K562 (cell line): ENCODE data around the gene EIF5A2. TPM values are rescaled to one million over a fixed set of nuclear protein-coding genes. Genes with fewer than 3 reads are reported as not detected.
"Not testable (repeated sequence)": the region's sequence is repeated elsewhere in the genome, so short reads cannot be mapped to it uniquely, and the experiment has no call there.

Experiments
- ATAC-seq: fragments of 200-7000 bp; cut with Tn5 transposase; 3 replicates; pipeline ENCODE4 v1.9.1; 2020; ENCODE audit warnings: moderate library complexity
- BruUV-seq: library from RNA; stranded (reverse); fragments of 400-500 nt; replicated peaks from 2 replicates; lab custom pipeline; 2021; lab: Mats Ljungman, UMichigan
- CTCF ChIA-PET: fragments of 300-600 bp; formaldehyde crosslinking; extraction: SDS; loops from one replicate; lab custom pipeline; 2021; ENCODE audit warnings: low intra/inter-chr PET ratio; lab: Yijun Ruan, JAX
- POLR2A ChIA-PET: fragments of 300-600, 350-650 bp; sonication (Branson Sonifier 250); formaldehyde crosslinking; extraction: SDS; loops from one replicate; lab custom pipeline; 2021; ENCODE audit warnings: antibody characterized with exemption, inconsistent platforms; lab: Yijun Ruan, JAX
- DNase-seq, 4 experiments: peaks; one replicate each; pipeline versions ENCODE4 v3.0.0 to v3.0.0-alpha.2; 2011 to 2018; ENCODE audit warnings: low spot score in 3 of 4, mixed read lengths in 3 of 4; ENCODE audit errors: extremely low read depth in 1 of 4
- FAIRE-seq: peaks from 2 replicates; lab custom pipeline; 2011; peaks lifted over from hg19 to GRCh38; lab: Jason Lieb, UNC
- H2AFZ ChIP-seq: 2 replicates; pipeline ENCODE4 v1.6.0; 2011; ENCODE audit warnings: low read depth, low read length, control low read depth, inconsistent platforms
- H3K27ac ChIP-seq: fragments of 200-600 bp; 3 replicates; pipeline ENCODE4 v1.8.0; 2011; ENCODE audit warnings: low read depth, mild to moderate bottlenecking, control low read depth, inconsistent platforms, low read length, moderate library complexity, mixed read lengths; ENCODE audit errors: extremely low read depth
- H3K27me3 ChIP-seq, 2 experiments: fragments of 300-600 bp in 1 of 2; 2 replicates in 1 of 2; 3 replicates in 1 of 2; pipeline versions ENCODE4 v1.6.0 to v1.8.0; 2011; ENCODE audit warnings: inconsistent platforms in 2 of 2, low read length in 2 of 2, mild to moderate bottlenecking in 1 of 2, mixed read lengths in 1 of 2, moderate library complexity in 1 of 2; ENCODE audit not compliant: control insufficient read depth in 2 of 2, insufficient read depth in 2 of 2
- H3K36me3 ChIP-seq: fragments of 300-600 bp; 3 replicates; pipeline ENCODE4 v1.8.0; 2011; ENCODE audit warnings: mild to moderate bottlenecking, low read length, inconsistent platforms; ENCODE audit not compliant: control insufficient read depth, insufficient read depth
- H3K4me1 ChIP-seq, 2 experiments: fragments of 200-600 bp in 1 of 2; replicated peaks in 1 of 2; 2 replicates in 1 of 2; 3 replicates in 1 of 2; pipeline versions ENCODE4 v1.5.1 to v1.8.0; 2011; ENCODE audit warnings: inconsistent platforms in 2 of 2, low read length in 2 of 2, mild to moderate bottlenecking in 1 of 2, mixed read lengths in 1 of 2, moderate library complexity in 1 of 2; ENCODE audit not compliant: control insufficient read depth in 2 of 2, insufficient read depth in 2 of 2
- H3K4me2 ChIP-seq: 2 replicates; pipeline ENCODE4 v1.6.1; 2011; ENCODE audit warnings: low read length, control low read depth, inconsistent platforms, mixed read lengths; ENCODE audit not compliant: insufficient read depth
- H3K4me3 ChIP-seq: fragments of 200-600 bp; sonication (generic), shearing (Covaris generic); 2 replicates; pipeline ENCODE4 v1.5.1; 2016; ENCODE audit warnings: control low read depth, inconsistent platforms
- H3K79me2 ChIP-seq: fragments of 200-600 bp; 3 replicates; pipeline ENCODE4 v1.8.0; 2011; ENCODE audit warnings: low read length, inconsistent platforms; ENCODE audit not compliant: control insufficient read depth, insufficient read depth
- H3K9ac ChIP-seq, 2 experiments: 2 replicates each; pipeline versions ENCODE4 v1.6.0 to v1.6.1; 2011; ENCODE audit warnings: low read depth in 2 of 2, low read length in 2 of 2, control low read depth in 1 of 2, inconsistent platforms in 1 of 2, mild to moderate bottlenecking in 1 of 2, mixed read lengths in 1 of 2; ENCODE audit not compliant: insufficient read depth in 1 of 2
- H3K9me1 ChIP-seq: one replicate; pipeline ENCODE4 v1.6.0; 2011; ENCODE audit warnings: inconsistent platforms, mild to moderate bottlenecking, low read length, moderate library complexity; ENCODE audit not compliant: control insufficient read depth, insufficient read depth
- H3K9me3 ChIP-seq: replicated peaks from 2 replicates; pipeline ENCODE4 v1.5.1; 2011; ENCODE audit warnings: low read depth, low read length, inconsistent platforms; ENCODE audit not compliant: control insufficient read depth, insufficient read depth
- H4K20me1 ChIP-seq: replicated peaks from 2 replicates; pipeline ENCODE4 v1.6.1; 2011; ENCODE audit warnings: low read length, inconsistent platforms, mixed read lengths; ENCODE audit not compliant: control insufficient read depth, insufficient read depth
- CEBPB ChIP-seq: fragments of 450-650 bp; IDR thresholded peaks from 2 replicates; pipeline ENCODE4 v1.6.1; 2016; ENCODE audit warnings: missing genetic modification characterization, missing compliant biosample characterization
- CXXC5 ChIP-seq: fragments of 250-450 bp; sonication (Bioruptor Pico); IDR thresholded peaks from 2 replicates; pipeline ENCODE4 v1.8.0; 2022; ENCODE audit warnings: inconsistent platforms, mild to moderate bottlenecking, moderate library complexity
- E2F3 ChIP-seq: fragments of 250-450 bp; sonication (Bioruptor Pico); IDR thresholded peaks from 2 replicates; pipeline ENCODE4 v1.4.0; 2020; ENCODE audit warnings: mild to moderate bottlenecking
- EGR1 ChIP-seq: fragments of 450-650 bp; conservative IDR thresholded peaks from 2 replicates; pipeline ENCODE4 v1.6.1; 2017; ENCODE audit warnings: mild to moderate bottlenecking
- GABPB1 ChIP-seq: sonication (generic); formaldehyde crosslinking; IDR thresholded peaks from 2 replicates; pipeline ENCODE4 v1.8.0; 2022; ENCODE audit warnings: mild to moderate bottlenecking, missing genetic modification reagents
- MTA3 ChIP-seq: fragments of 450-650 bp; formaldehyde crosslinking; IDR thresholded peaks from 2 replicates; pipeline ENCODE4 v1.6.1; 2017; ENCODE audit warnings: mild to moderate bottlenecking, borderline replicate concordance
- NR4A1 ChIP-seq, 2 experiments: fragments of 250-450 bp in 1 of 2; fragments of 450-650 bp in 1 of 2; sonication (Bioruptor Pico) in 1 of 2; IDR thresholded peaks; 2 replicates each; pipeline versions ENCODE4 v1.4.0 to v1.6.1; 2016 to 2020; ENCODE audit warnings: mild to moderate bottlenecking in 2 of 2, missing compliant biosample characterization in 1 of 2, missing genetic modification characterization in 1 of 2, moderate library complexity in 1 of 2
- NRF1 ChIP-seq, 2 experiments: fragments of 450-650 bp; IDR thresholded peaks in 1 of 2; conservative IDR thresholded peaks in 1 of 2; 2 replicates each; pipeline ENCODE4 v1.6.1; 2014; ENCODE audit warnings: mild to moderate bottlenecking in 2 of 2
- POLR2G ChIP-seq: fragments of 200-400 bp; formaldehyde crosslinking; IDR thresholded peaks from 2 replicates; pipeline ENCODE4 v1.6.1; 2017; ENCODE audit warnings: low read depth, mild to moderate bottlenecking, antibody characterized with exemption, low read length, moderate library complexity
- RAD51 ChIP-seq: fragments of 450-650 bp; IDR thresholded peaks from 2 replicates; pipeline ENCODE4 v1.7.1; 2016; ENCODE audit warnings: low read depth, mild to moderate bottlenecking, borderline replicate concordance
- SMARCE1 ChIP-seq: fragments of 450-650 bp; IDR thresholded peaks from 2 replicates; pipeline ENCODE4 v1.7.1; 2016; ENCODE audit warnings: mild to moderate bottlenecking
- SOX6 ChIP-seq: fragments of 450-650 bp; IDR thresholded peaks from 2 replicates; pipeline ENCODE4 v1.6.1; 2014; ENCODE audit warnings: mild to moderate bottlenecking
- TAF1 ChIP-seq: IDR thresholded peaks from 2 replicates; pipeline ENCODE4 v1.6.1; 2011; ENCODE audit warnings: mild to moderate bottlenecking, low read length, moderate library complexity; ENCODE audit not compliant: insufficient read depth, control insufficient read depth, severe bottlenecking; ENCODE audit errors: extremely low read depth
- YY1 ChIP-seq, 3 experiments: IDR thresholded peaks; 2 replicates each; pipeline ENCODE4 v1.6.1; 2011; ENCODE audit warnings: low read length in 2 of 3, mild to moderate bottlenecking in 2 of 3, moderate library complexity in 2 of 3, borderline replicate concordance in 1 of 3, control low read depth in 1 of 3, low read depth in 1 of 3; ENCODE audit not compliant: insufficient read depth in 3 of 3, insufficient replicate concordance in 2 of 3, control insufficient read depth in 1 of 3, insufficient read length in 1 of 3; ENCODE audit errors: extremely low read depth in 1 of 3
- WGBS: fragments of 100-300 bp; shearing (Covaris generic); methylation state at CpG from one replicate; pipeline ENCODE4 v1.1.6; 2016; ENCODE audit warnings: low coverage, mixed read lengths; ENCODE audit not compliant: insufficient coverage; ENCODE audit errors: missing lambda C conversion rate; 5-methylcytosine and 5-hydroxymethylcytosine counted together
- in situ Hi-C: fragments of 300-500 bp; cut with MboI; formaldehyde crosslinking; loops from 4 replicates; pipeline ENCODE4 v1.15.0; 2018; ENCODE audit warnings: inconsistent platforms, mixed read lengths
- intact Hi-C: fragments of 100-400 bp; cut with micrococcal nuclease; formaldehyde crosslinking; loops from 2 replicates; pipeline ENCODE4 v1.14.2; 2022
- polyA plus RNA-seq, 8 experiments: library from polyadenylated mRNA; depleted of rRNA in 4 of 8; stranded (reverse) in 5 of 8; unstranded in 3 of 8; fragments of >200 nt; fragmentation: Nextera tagmentation in 2 of 8; fragmentation: Illumina TruSeq in 1 of 8; extraction: Ambion mirVana in 2 of 8; extraction: Trizol in 1 of 8; gene quantifications; 2 replicates each; pipeline versions ENCODE4 v1.2.1 to v1.2.3, GENCODE V29; 2011 to 2014; ENCODE audit warnings: inconsistent platforms in 1 of 8, missing spikeins in 1 of 8
- total RNA-seq, 7 experiments: library from RNA; depleted of rRNA in 6 of 7; stranded (reverse); fragments of >200 nt in 6 of 7; fragmentation: Illumina TruSeq in 2 of 7; extraction: Trizol in 2 of 7; gene quantifications; 2 replicates each; pipeline versions ENCODE4 v1.2.1 to v1.2.3, GENCODE V29; 2011 to 2021; ENCODE audit warnings: low replicate concordance in 1 of 7
- TF ChIP-seq, protein P1 (sequence below), 2 experiments: fragments of 450-650 bp; conservative IDR thresholded peaks; 2 replicates each; pipeline ENCODE4 v1.6.1; 2017; ENCODE audit warnings: mild to moderate bottlenecking in 2 of 2, moderate library complexity in 2 of 2

EIF5A2 gene
- total and polyA plus RNA-seq, 9 of the 15 experiments (the other 6 are each of a cell fraction or from before 2014, with no cell fraction given) = 3.9 to 18.3 (median 15.9) TPM

DNA sequence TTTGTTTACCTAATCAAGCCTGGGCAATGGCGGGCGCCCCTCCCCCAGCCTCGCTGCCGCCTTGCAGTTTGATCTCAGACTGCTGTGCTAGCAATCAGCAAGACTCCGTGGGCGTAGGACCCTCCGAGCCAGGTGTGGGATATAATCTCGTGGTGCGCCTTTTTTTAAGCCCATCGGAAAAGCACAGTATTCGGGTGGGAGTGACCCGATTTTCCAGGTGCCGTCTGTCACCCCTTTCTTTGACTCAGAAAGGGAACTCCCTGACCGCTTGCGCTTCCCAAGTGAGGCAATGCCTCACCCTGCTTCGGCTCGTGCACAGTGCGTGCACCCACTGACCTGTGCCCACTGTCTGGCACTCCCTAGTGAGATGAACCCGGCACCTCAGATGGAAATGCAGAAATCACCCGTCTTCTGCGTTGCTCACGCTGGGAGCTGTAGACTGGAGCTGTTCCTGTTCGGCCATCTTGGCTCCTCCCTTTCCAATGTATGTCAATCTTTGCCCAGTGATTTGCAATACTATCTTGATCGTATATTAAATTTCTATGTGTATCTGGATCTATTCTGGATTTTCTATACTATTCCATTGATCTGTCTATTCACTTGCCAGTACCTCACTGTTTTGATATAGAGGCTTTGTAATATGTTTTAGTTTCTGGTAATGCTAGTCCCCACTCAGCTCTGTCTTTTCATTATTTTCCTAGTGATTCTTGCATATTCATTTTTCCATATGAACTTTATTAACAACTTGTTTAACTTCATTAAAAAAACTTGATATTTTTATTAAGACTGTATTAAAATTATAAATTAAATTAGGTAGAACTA is 24.1 kb downstream of the EIF5A2 start:
- H4K20me1 ChIP-seq; H3K79me2 ChIP-seq; H3K9me3 ChIP-seq; CTCF ChIA-PET; in situ Hi-C loops; FAIRE-seq; H3K4me1 ChIP-seq; H3K9me1 ChIP-seq; H3K36me3 ChIP-seq; intact Hi-C loops; H3K27me3 ChIP-seq; TF ChIP-seq NR4A1 (tag; IDR thresholded peaks at IDR 0.05): not testable (repeated sequence)
- H3K4me2 ChIP-seq = peak overlapping the region; percentile 72
- H3K9ac ChIP-seq = peak overlapping the region; percentile 5 to 68; a peak in 2 of 4 replicates
- peak overlapping the region; percentile 90 for H2AFZ ChIP-seq
- BruUV-seq = TSS peak; percentile 64
- WGBS = under 1% methylated on average over 11 of the region's 24 CpGs
- H3K4me3 ChIP-seq = peak overlapping the region; percentile 38
- peak; percentile 86 for ATAC-seq
- H3K27ac ChIP-seq = peak overlapping the region; percentile 69; the same call in 2 of the 3 replicates
- DNase-seq = peak in 1 of 4 experiments; percentile 46
- POLR2A ChIA-PET = interaction anchor here (0.7 to 3.5 kb wide), 5 partner anchors 12 to 55 kb away, joined by 3 to 17 read pairs (median 4); partner anchors contain the start of genes EIF5A2 and RPL22L1
- TF ChIP-seq NR4A1 (CRISPR knock-in tag; IDR thresholded peaks at IDR 0.05) (0 out of 2 replicates have a peak, but pooled peaks have one; percentile 20), TAF1 (peak; percentile 15), MTA3 (peak; percentile 75; the same call in 1 of the 2 replicates), YY1 (IDR thresholded peaks at IDR 0.05; ENCODE audit: borderline replicate concordance in 1 of 3, control insufficient read depth in 1 of 3, extremely low read depth in 1 of 3, insufficient read depth in 3 of 3, insufficient read length in 1 of 3, insufficient replicate concordance in 2 of 3, low read depth in 1 of 3, low read length in 2 of 3) (peak in 2 of 3 experiments; percentile 46 to 57), SOX6 (peak; percentile 37), GABPB1 (CRISPR knock-in tag) (0 out of 2 replicates have a peak, but pooled peaks have one; percentile 31), RAD51 (peak; percentile 7; the same call in 1 of the 2 replicates), E2F3 (CRISPR knock-in tag) (peak; percentile 64; the same call in 1 of the 2 replicates), POLR2G (0 out of 2 replicates have a peak, but pooled peaks have one; percentile 29), SMARCE1 (peak; percentile 36; the same call in 1 of the 2 replicates), CXXC5 (CRISPR knock-in tag) (0 out of 2 replicates have a peak, but pooled peaks have one; percentile 29), EGR1 (peak; percentile 58), NRF1 (conservative IDR thresholded peaks at IDR 0.05 in 1 of 2, IDR thresholded peaks at IDR 0.05 in 1 of 2) (peak; percentile 47 to 57), CEBPB (peak; percentile 55; the same call in 1 of the 2 replicates)
- TF ChIP-seq, protein P1, sequence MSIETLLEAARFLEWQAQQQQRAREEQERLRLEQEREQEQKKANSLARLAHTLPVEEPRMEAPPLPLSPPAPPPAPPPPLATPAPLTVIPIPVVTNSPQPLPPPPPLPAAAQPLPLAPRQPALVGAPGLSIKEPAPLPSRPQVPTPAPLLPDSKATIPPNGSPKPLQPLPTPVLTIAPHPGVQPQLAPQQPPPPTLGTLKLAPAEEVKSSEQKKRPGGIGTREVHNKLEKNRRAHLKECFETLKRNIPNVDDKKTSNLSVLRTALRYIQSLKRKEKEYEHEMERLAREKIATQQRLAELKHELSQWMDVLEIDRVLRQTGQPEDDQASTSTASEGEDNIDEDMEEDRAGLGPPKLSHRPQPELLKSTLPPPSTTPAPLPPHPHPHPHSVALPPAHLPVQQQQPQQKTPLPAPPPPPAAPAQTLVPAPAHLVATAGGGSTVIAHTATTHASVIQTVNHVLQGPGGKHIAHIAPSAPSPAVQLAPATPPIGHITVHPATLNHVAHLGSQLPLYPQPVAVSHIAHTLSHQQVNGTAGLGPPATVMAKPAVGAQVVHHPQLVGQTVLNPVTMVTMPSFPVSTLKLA (conservative IDR thresholded peaks at IDR 0.05) = peak; percentile 54 to 79; a peak in 3 of 4 replicates
